HG03103 (cell line): ENCODE results near the gene SHROOM3.
"Not testable (repeated sequence)": the region's sequence is repeated elsewhere in the genome, so short reads cannot be mapped to it uniquely, and the experiment has no call there.

ENCODE experiments used
- ATAC-seq: cut with Tn5 transposase; IDR thresholded peaks from one replicate; pipeline ENCODE4 v1.9.1; 2021; ENCODE audit warnings: low read depth; ENCODE audit not compliant: unreplicated experiment

SHROOM3 gene

GRCh38 chr4:76443376-76443775, 8.3 kb downstream of the SHROOM3 start:
- ATAC-seq, result no peak

GRCh38 chr4:76445911-76446310, 10.9 kb downstream of the SHROOM3 start:
- no peak for ATAC-seq

DNA sequence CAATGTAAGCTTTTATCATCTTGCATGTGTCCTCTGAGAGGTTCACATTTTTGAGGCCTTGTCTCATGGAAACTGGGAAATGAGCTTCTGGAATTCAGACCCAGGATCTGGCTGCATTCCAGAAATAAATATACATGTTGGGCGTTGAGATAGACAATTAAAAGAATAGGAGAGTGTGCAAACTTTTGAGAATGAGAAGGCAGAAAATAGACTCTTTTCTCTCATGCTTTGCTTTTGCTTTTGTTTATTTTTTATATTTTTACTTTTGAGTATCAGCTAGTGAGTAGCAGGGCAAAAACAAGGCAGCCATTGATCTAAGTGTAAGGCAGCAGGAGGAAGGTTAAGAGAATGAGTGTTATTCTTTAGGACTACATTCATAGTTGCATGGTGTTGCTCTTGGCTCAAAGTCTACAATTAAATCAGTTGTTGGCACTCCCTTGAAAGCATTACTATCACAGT, 12.4 kb downstream of the SHROOM3 start:
- ATAC-seq, result no peak

GRCh38 chr4:76448211-76448610, 13.2 kb downstream of the SHROOM3 start:
- ATAC-seq, result no peak

GRCh38 chr4:76449362-76449767, 14.3 kb downstream of the SHROOM3 start:
- ATAC-seq, result no peak

DNA sequence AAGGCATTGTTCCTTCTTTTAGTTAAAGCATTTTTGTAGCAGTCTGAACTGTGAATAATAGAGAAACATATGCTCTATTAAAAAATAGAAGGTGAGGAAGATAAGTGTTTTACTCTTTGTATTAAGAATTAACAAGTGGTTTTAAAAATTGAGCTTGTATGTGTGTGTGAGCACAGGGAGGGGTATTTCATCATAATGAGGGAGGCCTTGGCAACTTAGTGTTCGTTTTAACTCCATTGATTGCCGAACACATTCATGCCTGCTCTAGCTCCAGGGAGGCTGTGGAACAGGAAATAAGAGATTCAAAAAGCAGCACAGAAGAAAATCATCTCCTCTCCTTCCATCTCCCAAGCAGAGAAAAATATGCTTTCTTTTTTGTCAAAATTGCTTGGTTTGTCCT, 14.8 kb downstream of the SHROOM3 start:
- ATAC-seq, result no peak

- no peak for ATAC-seq
These were observed 18.2 kb downstream of the SHROOM3 start for GRCh38 chr4:76453232-76453631.

DNA sequence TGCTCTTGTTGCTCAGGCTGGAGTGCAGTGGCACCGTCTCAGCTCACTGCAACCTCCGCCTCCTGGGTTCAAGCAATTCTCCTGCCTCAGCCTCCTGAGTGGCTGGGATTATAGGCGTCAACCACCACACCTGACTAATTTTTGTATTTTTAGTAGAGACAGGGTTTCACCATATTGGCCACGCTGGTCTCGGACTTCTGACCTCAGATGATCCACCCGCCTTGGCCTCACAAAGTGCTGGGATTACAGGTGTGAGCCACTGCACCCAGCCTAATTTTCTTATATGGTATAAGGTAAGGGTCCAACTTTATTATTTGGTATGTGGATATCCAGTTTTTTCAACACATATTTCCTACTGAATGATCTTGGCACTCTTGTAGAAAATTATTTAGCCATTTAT, 19.0 kb downstream of the SHROOM3 start:
- not testable (repeated sequence) for ATAC-seq

- no peak for ATAC-seq
These were observed 22.9 kb downstream of the SHROOM3 start for GRCh38 chr4:76457885-76458284.

DNA sequence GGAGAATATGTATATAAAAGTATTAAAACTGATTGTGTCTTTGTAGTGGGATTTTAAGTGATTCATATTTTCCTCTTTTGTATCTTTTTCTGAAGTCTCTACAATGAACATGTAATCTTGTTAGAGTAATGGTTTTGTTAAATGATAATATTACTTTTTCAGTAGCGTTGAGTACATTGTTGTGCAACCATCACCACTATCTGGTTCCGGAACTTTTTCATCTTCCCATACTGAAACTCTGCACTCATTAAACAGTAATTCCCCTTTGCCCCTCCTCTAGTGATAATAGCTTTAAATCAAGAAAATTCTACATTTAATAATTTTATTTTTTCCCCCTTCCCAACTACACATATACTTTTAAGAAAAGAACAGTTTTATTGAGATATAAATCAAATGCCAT, 23.3 kb downstream of the SHROOM3 start:
- no peak for ATAC-seq

DNA sequence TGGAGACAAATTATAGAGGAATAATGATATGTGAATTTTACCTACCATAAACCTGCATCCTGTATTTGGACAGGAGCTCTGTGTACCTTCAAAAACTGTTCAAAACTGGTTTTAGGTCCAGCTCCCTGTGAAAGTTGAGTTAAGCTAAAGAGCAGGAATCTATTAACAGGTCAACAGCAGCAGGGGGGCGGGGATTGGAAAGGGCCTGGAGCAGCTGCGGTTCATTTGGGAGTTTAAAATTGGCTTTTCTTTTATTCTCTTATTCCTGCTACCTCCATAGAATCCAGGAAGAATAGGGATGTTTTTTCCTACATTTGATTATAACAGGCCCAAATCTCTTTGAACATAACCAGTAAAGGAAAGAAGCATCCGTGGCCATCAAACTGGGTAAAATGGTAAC, 23.8 kb downstream of the SHROOM3 start:
- ATAC-seq, result no peak

GRCh38 chr4:76459291-76459723, 24.3 kb downstream of the SHROOM3 start:
- no peak for ATAC-seq

GRCh38 chr4:76463568-76463967, 28.5 kb downstream of the SHROOM3 start:
- no peak for ATAC-seq

DNA sequence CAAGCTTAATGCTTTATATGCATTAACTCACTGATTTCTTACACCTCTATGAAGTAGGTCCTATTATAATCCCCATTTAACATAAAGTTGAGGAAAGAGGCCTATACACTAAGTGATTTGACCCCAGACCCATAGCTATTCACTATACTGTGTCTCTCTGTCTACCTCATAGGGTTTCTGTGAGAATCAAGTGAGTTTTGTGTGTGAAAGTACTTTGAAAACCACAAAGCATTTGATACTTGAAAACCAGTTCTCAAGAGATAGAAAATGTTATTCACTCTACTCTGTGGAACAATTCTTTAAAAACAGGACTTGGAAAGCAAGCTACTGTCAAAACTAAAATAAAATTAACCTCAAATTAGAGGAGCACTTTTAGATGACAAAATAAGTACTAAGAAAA, 35.0 kb downstream of the SHROOM3 start:
- ATAC-seq, result no peak

- no peak for ATAC-seq
These were observed 35.5 kb downstream of the SHROOM3 start for GRCh38 chr4:76470532-76470931.

- no peak for ATAC-seq
These were observed 41.5 kb downstream of the SHROOM3 start for GRCh38 chr4:76476571-76476970.

DNA sequence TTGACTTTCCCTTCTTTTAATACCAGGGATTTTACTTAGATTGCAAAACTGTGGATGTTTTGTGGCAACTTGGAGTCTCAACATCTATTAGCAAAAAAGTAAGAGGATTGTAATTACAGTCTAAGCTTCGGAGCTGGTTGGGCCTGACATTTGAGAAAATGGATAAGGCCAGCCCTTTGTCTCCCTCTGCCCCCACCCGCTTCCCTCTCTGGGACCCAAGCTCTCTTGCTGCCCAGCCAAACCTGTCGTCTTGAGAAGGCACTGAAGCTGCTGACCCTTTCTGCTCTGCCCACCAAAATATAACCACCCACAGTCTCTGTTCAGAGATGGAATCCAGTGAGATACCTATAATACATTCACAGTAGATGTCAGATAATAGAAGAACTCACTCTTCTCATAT, 49.6 kb downstream of the SHROOM3 start:
- ATAC-seq, result no peak

DNA sequence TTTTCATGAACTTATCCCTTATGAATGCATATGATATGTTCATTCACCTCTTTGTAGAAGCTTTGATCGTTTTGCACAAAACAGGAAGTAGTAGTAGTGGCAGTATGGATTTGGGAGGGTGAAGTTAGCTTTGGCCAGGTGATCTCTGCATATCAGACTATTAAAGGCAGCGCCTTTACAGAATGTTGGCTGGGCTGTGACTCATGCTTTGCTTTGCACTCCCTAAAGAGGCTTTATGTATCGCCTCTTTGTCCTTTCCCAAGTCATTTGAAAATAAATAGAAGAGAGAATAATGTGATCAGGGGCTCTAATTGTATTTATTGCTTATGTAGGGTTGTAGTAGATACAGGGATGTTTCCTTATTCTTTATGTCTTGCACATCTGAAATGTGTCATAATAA, 50.4 kb downstream of the SHROOM3 start:
- ATAC-seq, result no peak

- ATAC-seq, result no peak
These were observed 51.7 kb downstream of the SHROOM3 start for GRCh38 chr4:76486588-76487276.

DNA sequence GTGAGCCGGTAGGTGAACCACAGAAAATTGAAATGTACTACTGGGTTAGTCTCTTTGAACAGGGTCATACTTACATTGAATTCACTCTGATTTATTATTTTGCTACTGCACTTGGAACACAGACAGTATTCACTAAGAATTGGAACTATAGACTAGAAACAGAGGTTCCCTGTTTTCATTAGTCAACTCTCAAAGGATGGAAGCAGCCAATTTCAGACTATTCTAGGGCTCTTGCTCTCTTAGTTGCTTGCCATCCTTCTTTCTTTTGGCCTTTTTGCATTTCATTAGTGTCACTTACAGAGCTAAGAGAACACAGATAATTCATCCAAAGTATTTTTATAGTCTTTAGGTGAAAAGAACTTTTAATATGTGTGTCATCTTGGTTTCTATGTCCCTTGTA, 52.6 kb downstream of the SHROOM3 start:
- no peak for ATAC-seq

DNA sequence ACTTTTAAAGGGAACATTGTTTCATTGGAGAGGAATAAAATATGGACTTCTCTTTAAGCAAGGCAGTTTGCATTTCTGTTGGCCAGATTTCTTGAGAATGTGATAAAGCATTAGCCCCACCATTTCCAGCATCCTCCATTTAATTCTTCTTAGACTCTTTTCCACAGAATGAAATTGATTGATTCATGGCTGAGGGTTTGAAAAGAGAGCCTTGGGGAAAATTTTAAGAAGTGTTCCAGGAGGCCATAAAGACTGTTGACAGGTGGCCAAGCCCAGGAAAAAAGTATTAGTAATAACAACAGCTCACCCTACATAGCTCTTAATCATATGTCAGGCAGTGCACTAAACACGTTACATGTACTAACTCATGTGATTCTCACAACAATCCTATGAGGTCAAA, 53.4 kb downstream of the SHROOM3 start:
- ATAC-seq, result no peak

GRCh38 chr4:76488888-76489685, 54.1 kb downstream of the SHROOM3 start:
- no peak for ATAC-seq
